Upper lobe of left lung (tissue), 6 donors: ENCODE results near the gene BTLA. TPM values are rescaled to one million over a fixed set of nuclear protein-coding genes. Genes with fewer than 3 reads are reported as not detected.

Experiments used
- ATAC-seq, 2 donors: fragments of 200-7000 bp; cut with Tn5 transposase; one replicate each; pipeline ENCODE4 v1.9.1; 2022; ENCODE audit warnings: mild to moderate bottlenecking in 2 of 2, moderate library complexity in 2 of 2; ENCODE audit not compliant: low FRiP score in 2 of 2
- DNase-seq, 2 donors: peaks; one replicate each; pipeline ENCODE4 v3.0.0-alpha.2; 2019 to 2020
- H3K27ac ChIP-seq, 4 donors: fragments of 200-600 bp; sonication (generic); one replicate each; pipeline ENCODE4 v1.5.1; 2016 to 2019
- H3K27me3 ChIP-seq, 4 donors: fragments of 200-600 bp; sonication (generic); one replicate each; pipeline ENCODE4 v1.5.1; 2017 to 2019
- H3K36me3 ChIP-seq, 4 donors: fragments of 200-600 bp; sonication (generic); one replicate each; pipeline ENCODE4 v1.5.1; 2016 to 2019
- H3K4me1 ChIP-seq, 4 donors: fragments of 200-600 bp; sonication (generic); one replicate each; pipeline ENCODE4 v1.5.1; 2018 to 2019
- H3K4me3 ChIP-seq, 4 donors: fragments of 200-600 bp; sonication (generic); one replicate each; pipeline ENCODE4 v1.5.1; 2017 to 2019; ENCODE audit warnings: mild to moderate bottlenecking in 2 of 4, moderate library complexity in 1 of 4
- H3K9me3 ChIP-seq, 4 donors: fragments of 200-600 bp; sonication (generic); one replicate each; pipeline ENCODE4 v1.5.1; 2018 to 2019
- CTCF ChIP-seq, 6 experiments: fragments of 450-650 bp in 4 of 6; fragments of 200-600 bp in 2 of 6; sonication (generic) in 2 of 6; IDR thresholded peaks; one replicate each; pipeline ENCODE4 v1.5.1; 2016 to 2019; ENCODE audit warnings: antibody characterized with exemption in 6 of 6
- EP300 ChIP-seq, 4 donors: sonication (generic); formaldehyde crosslinking; IDR thresholded peaks; one replicate each; pipeline ENCODE4 v1.5.1; 2017; ENCODE audit warnings: antibody characterized with exemption in 4 of 4, control low read depth in 2 of 4
- POLR2A ChIP-seq, 4 donors: fragments of 450-650 bp; IDR thresholded peaks; one replicate each; pipeline ENCODE4 v1.5.1; 2016 to 2017; ENCODE audit warnings: antibody characterized with exemption in 4 of 4, mild to moderate bottlenecking in 2 of 4
- POLR2AphosphoS5 ChIP-seq, 2 donors: sonication (generic); formaldehyde crosslinking; IDR thresholded peaks; one replicate each; pipeline ENCODE4 v1.5.1; 2017; ENCODE audit warnings: antibody characterized with exemption in 2 of 2
- WGBS, 2 donors: methylation state at CpG; one replicate each; pipeline ENCODE4 v1.1.5; 2017 to 2018; 5-methylcytosine and 5-hydroxymethylcytosine counted together
- total RNA-seq, 6 donors: library from RNA; depleted of rRNA in 4 of 6; stranded (reverse); fragments of >200 nt in 4 of 6; gene quantifications; one replicate each; pipeline versions ENCODE4 v1.1.0 to v1.2.1, GENCODE V29; 2016 to 2021
- donor health status: DM: no; HTN: no; CAD: no; lungs with moderate emphysema.
- donor health status: DM: no; HTN: yes; CAD: no; lungs with severe emphysema.

The BTLA gene
- total RNA-seq, 6 donors from 2014 or later: 1.0 to 11.3 (median 1.0) TPM; not detected in 1

GRCh38 chr3:112491373-112491772, 7.9 kb downstream of the BTLA start:
- TF ChIP-seq POLR2AphosphoS5 (IDR thresholded peaks at IDR 0.05) (no peak), CTCF (IDR thresholded peaks at IDR 0.05) (no peak), POLR2A (IDR thresholded peaks at IDR 0.05) (no peak), EP300 (IDR thresholded peaks at IDR 0.05) (no peak)
- ATAC-seq (no peak), DNase-seq (no peak)
- Histone ChIP-seq H3K4me1 (peaks cover 0 to 2% (median 0%) of the 10 kb centered on the region in 4 donors), H3K36me3 (no peaks in the 10 kb centered on the region), H3K4me3 (no peak overlapping the region), H3K27ac (no peak overlapping the region), H3K9me3 (no peaks in the 10 kb centered on the region), H3K27me3 (no peaks in the 10 kb centered on the region)

- ATAC-seq (no peak), DNase-seq (no peak)
- 79 to 86% methylated on average over 4 of the region's 4 CpGs for WGBS, 2 donors
- no peaks in the 10 kb centered on the region for H3K9me3 ChIP-seq
- no peak for TF ChIP-seq EP300 (IDR thresholded peaks at IDR 0.05)
- TF ChIP-seq POLR2AphosphoS5 (IDR thresholded peaks at IDR 0.05): no peak
- TF ChIP-seq CTCF (IDR thresholded peaks at IDR 0.05): no peak
- TF ChIP-seq POLR2A (IDR thresholded peaks at IDR 0.05): no peak
- H3K4me3 ChIP-seq: no peak overlapping the region
- no peaks in the 10 kb centered on the region for H3K36me3 ChIP-seq
- no peak overlapping the region for H3K27ac ChIP-seq
- no peaks in the 10 kb centered on the region for H3K27me3 ChIP-seq
- peaks cover 0 to 2% (median 0%) of the 10 kb centered on the region in 4 donors for H3K4me1 ChIP-seq
Observed at GRCh38 chr3:112489674-112490479, 9.4 kb downstream of the BTLA start.

- Histone ChIP-seq H3K9me3 (no peaks in the 10 kb centered on the region), H3K27me3 (no peaks in the 10 kb centered on the region), H3K36me3 (no peaks in the 10 kb centered on the region), H3K4me3 (no peak overlapping the region), H3K27ac (no peak overlapping the region), H3K4me1 (peaks cover 0 to 2% (median 0%) of the 10 kb centered on the region in 4 donors)
- ATAC-seq: no peak
- peak in 1 of 2 donors; percentile 8 for DNase-seq
- 93 to 94% methylated on average over 7 of the region's 7 CpGs for WGBS, 2 donors
- TF ChIP-seq POLR2AphosphoS5 (IDR thresholded peaks at IDR 0.05) (no peak), POLR2A (IDR thresholded peaks at IDR 0.05) (no peak), CTCF (IDR thresholded peaks at IDR 0.05) (no peak), EP300 (IDR thresholded peaks at IDR 0.05) (no peak)
Observed at GRCh38 chr3:112486811-112487505, 12.3 kb downstream of the BTLA start.

GRCh38 chr3:112484352-112484751, 14.9 kb downstream of the BTLA start:
- no peak overlapping the region for H3K27ac ChIP-seq
- no peak for DNase-seq
- no peak overlapping the region for H3K4me3 ChIP-seq
- no peaks in the 10 kb centered on the region for H3K4me1 ChIP-seq
- ATAC-seq: no peak
- no peaks in the 10 kb centered on the region for H3K36me3 ChIP-seq
- WGBS, 2 donors: 95 to 98% methylated on average over 4 of the region's 4 CpGs
- H3K9me3 ChIP-seq: no peaks in the 10 kb centered on the region
- H3K27me3 ChIP-seq: no peaks in the 10 kb centered on the region
- TF ChIP-seq CTCF (IDR thresholded peaks at IDR 0.05) (no peak), POLR2AphosphoS5 (IDR thresholded peaks at IDR 0.05) (no peak), EP300 (IDR thresholded peaks at IDR 0.05) (no peak), POLR2A (IDR thresholded peaks at IDR 0.05) (no peak)
